ENCODE measurements around the gene ARID5A.

The ARID5A gene

GRCh38 chr2:96506907-96507240 lies 29.7 kb upstream of the ARID5A start:
- no peak for DNase-seq

GRCh38 chr2:96507957-96508520 lies 28.5 kb upstream of the ARID5A start:
- DNase-seq: peak; percentile 25 to 64

- no peak for DNase-seq
These were observed 27.9 kb upstream of the ARID5A start for GRCh38 chr2:96508521-96509113.

GRCh38 chr2:96509114-96509846 lies 27.3 kb upstream of the ARID5A start:
- peak; percentile 50 to 75 for DNase-seq

- DNase-seq: no peak
These were observed 26.7 kb upstream of the ARID5A start for GRCh38 chr2:96509847-96510230.

GRCh38 chr2:96510931-96511595 lies 25.5 kb upstream of the ARID5A start:
- DNase-seq: no peak

GRCh38 chr2:96511851-96512250 lies 24.7 kb upstream of the ARID5A start:
- no peak for DNase-seq

- no peak for DNase-seq
These were observed 24.2 kb upstream of the ARID5A start for GRCh38 chr2:96512341-96512740.

GRCh38 chr2:96514521-96514920 lies 22.0 kb upstream of the ARID5A start:
- DNase-seq: no peak

GRCh38 chr2:96517079-96517478 lies 19.5 kb upstream of the ARID5A start:
- no peak for DNase-seq

GRCh38 chr2:96520231-96520630 lies 16.3 kb upstream of the ARID5A start:
- DNase-seq: no peak

- no peak for DNase-seq
These were observed 15.9 kb upstream of the ARID5A start for GRCh38 chr2:96520697-96521096.

- no peak for DNase-seq
These were observed 15.3 kb upstream of the ARID5A start for GRCh38 chr2:96521219-96521618.

GRCh38 chr2:96522304-96523203 lies 14.0 kb upstream of the ARID5A start:
- DNase-seq: no peak

- DNase-seq: no peak
These were observed 12.7 kb upstream of the ARID5A start for GRCh38 chr2:96523659-96524481.

- DNase-seq: no peak
These were observed 11.9 kb upstream of the ARID5A start for GRCh38 chr2:96524482-96525210.

GRCh38 chr2:96525211-96525507 lies 11.4 kb upstream of the ARID5A start:
- no peak for DNase-seq

GRCh38 chr2:96526101-96526591 lies 10.4 kb upstream of the ARID5A start:
- DNase-seq: no peak

GRCh38 chr2:96526615-96527285 lies 9.8 kb upstream of the ARID5A start:
- no peak for DNase-seq

- DNase-seq: no peak
These were observed 9.1 kb upstream of the ARID5A start for GRCh38 chr2:96527286-96528005.

Measured in NCI-H1930 (cell line).